NCI-H2029 (cell line): ENCODE results near the gene SF3A1.
A peak's percentile ranks its signal among the peaks of the same experiment; 100 is the strongest.
"Not testable (repeated sequence)": the region's sequence is repeated elsewhere in the genome, so short reads cannot be mapped to it uniquely, and the experiment has no call there.

ENCODE experiments used
- DNase-seq: peaks from one replicate; lab custom pipeline; 2025; lab: John Stamatoyannopoulos, UW

Gene SF3A1, protein sequence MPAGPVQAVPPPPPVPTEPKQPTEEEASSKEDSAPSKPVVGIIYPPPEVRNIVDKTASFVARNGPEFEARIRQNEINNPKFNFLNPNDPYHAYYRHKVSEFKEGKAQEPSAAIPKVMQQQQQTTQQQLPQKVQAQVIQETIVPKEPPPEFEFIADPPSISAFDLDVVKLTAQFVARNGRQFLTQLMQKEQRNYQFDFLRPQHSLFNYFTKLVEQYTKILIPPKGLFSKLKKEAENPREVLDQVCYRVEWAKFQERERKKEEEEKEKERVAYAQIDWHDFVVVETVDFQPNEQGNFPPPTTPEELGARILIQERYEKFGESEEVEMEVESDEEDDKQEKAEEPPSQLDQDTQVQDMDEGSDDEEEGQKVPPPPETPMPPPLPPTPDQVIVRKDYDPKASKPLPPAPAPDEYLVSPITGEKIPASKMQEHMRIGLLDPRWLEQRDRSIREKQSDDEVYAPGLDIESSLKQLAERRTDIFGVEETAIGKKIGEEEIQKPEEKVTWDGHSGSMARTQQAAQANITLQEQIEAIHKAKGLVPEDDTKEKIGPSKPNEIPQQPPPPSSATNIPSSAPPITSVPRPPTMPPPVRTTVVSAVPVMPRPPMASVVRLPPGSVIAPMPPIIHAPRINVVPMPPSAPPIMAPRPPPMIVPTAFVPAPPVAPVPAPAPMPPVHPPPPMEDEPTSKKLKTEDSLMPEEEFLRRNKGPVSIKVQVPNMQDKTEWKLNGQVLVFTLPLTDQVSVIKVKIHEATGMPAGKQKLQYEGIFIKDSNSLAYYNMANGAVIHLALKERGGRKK

DNA sequence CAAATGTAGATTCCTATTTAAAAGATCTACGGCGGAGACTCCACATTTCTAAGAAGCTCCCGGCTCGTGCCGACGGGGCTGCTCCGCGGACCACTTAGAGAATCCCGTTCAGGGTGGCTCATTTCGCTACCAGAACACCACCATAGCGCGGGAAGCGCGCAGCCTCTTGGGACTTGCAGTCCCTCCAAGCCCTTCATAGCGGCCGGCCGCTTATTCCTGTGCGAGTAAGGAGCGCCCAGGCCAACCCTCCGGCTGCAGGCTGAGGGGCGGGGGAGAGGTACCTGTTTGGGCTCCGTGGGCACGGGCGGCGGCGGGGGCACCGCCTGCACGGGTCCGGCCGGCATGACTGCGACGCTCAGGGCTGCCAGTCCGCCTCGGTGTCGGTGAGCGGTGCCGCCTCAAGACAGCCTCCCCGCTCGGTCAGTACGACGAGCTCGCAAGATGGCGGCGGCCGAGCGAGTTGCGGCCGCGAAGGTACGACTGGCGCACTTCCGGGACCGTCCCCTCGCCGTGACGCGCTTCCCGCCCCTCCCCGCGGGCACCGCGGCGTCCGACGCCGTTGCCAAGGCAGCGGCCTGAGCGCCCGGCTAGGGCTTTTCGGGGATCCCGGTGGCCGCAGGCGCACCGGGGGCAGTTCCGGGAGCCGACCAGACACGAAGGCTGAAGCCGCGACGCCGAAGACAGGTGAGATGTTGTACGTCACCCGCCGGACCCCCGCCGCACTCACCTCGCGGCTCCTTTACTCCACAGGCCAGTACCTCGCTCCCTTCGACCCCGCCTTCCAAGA, at the start of gene SF3A1, which contains the start of gene CCDC157:
Gene SF3A1, minus strand, starts transcription at position 446 of the 787 bp plus-strand sequence. Its CDS starts 102 bp downstream, at position 344.
Gene CCDC157, plus strand, starts transcription at position 559 of the 787 bp plus-strand sequence. CDS start 8,994 bp downstream, outside the sequence.
- DNase-seq = peak; percentile 88

DNA sequence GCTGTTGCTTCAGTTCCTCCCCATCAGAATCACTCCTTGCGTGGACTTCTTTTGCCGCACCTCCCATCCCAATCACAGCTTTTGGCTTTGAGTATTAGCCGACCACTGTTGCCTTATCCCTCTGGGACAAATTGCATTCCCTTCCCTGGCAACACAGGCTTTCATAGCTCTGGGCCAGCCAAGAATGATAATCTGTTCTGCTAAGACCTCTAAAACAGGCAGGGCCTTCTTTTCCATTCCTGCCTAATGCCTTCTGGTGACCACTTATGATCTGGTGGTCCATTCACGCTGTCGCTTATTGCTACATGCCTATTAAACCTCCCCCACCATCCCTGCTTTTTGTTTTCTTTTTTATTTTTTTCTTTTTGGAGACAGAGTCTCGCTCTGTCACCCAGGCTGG, 49.7 kb upstream of the SF3A1 start:
- DNase-seq = no peak

DNA sequence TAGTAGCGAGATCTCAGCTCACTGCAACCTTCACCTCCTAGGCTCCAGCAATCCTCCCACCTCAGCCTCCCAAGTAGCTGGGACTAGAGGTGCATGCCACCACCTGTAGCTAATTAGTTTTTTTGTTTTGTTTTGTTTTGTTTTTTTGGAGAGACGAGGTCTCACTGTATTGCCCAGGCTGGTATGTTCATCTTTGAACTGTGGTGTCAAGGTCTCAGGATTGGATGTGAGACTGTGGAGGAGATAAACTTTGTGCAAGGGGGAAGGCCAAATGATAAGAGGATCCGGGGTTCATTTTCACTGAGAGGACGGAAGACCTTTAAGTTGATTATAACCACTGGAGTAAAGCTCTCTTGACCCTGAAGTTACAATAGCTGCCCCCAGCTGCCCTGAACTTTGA, 49.0 kb upstream of the SF3A1 start:
- no peak for DNase-seq

DNA sequence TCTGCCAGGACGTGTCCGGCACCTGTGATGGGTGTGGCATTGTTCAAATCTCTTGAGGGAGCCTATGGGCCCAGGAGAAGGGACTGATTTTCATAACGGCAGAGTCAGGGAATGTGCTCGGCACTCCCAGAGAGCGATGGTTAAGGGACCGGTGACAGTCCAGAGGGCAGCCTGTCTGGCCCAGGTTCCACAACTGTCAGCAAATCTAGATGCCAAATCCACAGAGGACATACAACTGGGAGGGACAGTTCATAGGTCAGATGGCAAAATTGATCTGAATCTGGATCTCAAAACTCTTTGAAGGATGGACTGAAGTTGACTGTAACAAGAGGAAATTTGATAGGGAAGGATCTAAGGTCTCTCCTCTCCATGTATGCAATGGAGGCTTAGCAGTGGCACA, 47.6 kb upstream of the SF3A1 start:
- no peak for DNase-seq

DNA sequence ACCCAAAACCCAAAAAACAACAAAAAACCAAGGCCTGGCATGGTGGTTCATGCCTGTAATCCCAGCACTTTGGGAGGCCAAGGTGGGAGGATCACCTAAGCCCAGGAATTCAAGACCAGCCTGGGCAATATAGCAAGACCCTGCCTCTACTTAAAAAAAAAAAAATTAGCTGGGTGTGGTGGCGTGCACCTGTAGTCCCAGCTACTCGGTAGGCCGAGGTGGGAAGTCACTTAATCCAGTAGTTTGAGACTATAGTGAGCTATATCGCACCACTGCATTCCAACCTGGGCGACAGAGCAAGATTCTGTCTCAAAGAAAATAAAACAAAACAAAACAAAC, 46.0 kb upstream of the SF3A1 start:
- DNase-seq = not testable (repeated sequence)

DNA sequence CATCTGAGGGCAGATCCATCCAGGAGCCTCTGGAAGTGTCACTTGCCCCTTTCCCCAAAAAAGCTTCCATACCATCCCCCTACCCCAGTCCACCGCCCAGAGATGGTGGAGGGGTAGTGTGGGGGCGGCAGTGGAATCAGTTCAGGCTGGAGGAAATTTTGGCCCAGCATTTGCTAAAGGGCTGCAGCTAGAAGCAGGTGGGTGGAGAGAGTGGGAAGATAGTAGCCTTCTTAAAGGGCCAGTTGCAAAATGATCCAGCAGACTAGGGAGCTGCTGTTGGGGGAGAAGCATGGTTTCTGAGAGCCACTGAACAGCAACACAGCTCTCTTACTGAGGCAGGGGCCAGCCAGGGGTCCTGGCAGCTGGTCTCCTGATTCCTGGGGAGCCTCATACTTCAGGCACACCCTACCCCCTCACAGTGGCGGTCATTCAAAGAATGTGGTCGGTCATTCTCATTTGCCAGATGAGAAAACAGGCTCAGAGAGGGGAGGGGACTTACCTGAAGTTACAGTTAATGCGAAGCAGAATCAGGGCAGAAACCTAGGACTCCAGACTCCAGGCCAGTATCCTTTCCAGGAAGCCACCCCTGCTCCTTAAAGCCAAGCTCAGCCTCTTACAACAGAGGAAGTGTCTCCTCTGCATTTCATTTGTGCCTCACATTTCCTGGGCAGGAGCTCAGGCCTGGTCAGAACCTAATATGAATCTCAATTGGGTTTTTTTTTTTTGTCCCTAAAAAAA, 45.5 kb upstream of the SF3A1 start:
- no peak for DNase-seq

DNA sequence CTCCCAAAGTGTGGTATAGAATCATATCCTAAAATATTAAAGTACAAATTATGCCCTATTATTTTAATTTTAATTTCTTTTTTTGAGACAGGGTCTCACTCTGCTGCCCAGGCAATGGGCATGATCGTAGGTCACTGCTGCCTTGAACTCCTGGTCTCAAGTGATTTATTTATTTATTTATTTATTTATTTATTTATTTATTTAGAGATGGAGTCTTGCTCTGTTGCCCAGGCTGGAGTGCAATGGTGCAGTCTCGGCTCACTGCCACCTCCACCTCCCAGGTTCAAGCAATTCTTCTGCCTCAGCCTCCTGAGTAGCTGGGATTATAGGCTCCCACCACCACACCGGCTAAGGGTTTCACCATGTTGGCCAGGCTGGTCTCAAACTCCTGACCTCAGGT, 44.3 kb upstream of the SF3A1 start:
- not testable (repeated sequence) for DNase-seq

DNA sequence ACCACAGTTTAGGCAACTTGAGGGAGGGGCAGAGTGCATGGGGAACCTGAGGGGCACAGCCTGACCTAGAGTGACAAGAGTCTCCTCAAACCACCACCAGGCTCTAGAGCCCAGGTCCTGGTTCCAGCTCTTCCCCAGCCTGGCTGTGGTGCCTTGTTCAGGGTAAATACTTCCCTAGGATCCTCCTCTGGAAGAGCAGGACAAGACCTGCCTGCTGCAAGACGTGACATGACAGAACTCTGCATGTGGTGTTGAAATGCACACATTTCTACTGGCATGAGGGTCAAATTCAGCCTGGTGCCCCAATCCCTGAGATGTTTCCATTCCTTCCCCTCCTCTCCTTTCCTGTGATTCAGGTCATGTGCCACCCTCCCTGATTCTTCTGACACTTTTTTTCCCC, 43.5 kb upstream of the SF3A1 start:
- no peak for DNase-seq

DNA sequence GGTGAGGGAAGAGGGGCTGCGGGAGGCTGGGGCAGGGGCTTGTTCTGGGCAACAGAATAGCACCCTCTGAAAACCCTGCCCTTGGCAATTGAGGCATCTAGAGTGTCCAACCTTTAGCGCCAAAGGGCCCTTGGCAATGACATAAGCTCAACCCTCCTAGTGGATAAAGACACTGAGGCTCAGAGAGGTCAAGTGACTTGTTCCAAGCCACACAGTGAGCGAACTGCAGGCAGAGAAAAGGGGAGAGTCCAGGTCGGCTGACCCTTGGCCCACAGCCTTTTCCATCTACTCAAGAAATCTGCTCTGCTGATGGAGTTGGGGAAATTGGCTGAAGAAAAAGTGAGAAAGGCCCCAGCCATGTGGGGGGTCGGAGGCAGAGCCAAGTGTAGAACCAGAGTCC, 43.0 kb upstream of the SF3A1 start:
- DNase-seq = no peak

DNA sequence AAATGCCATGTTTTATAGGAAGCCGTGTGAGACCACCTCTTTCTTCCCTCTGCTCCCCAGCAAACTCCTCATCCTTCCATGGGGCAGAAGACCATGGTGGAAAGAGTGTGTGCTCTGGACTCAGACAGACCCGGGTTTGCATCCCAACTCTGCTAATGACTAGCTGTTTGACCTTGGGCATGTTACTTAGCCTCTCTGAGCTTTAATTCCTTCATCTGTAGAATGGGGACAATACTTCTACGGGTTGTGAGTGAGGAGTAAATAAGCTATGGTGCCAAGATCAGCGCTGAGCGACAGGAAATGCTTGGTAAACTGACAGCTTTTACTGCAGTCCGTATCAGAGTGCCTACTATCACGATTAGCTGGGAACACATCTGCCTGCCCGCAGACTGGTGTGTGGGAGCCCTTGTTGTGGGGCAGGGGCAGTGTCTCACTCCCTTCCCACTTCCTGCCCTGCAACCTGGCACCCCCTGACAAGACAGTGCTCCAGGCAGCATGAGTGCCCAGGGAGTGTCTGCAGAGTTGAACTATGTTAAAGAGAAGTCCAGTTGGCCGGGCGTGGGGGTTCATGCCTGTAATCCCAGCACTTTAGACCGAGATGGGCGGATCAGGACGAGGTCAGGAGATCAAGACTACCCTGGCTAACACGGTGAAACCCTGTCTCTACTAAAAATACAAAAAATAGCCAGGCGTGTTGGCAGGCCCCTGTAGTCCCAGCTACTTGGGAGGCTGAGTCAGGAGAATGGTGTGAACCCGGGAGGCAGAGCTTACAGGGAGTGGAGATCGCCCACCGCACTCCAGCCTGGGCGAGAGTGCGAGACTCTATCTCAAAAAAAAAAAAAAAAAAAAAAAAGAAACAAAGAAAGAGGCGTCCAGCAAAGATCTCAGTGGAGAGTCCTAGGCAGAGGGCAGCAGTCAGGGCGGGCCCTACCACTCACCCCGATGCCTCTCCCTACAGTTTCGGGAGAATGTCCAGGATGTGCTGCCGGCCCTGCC, 42.3 kb upstream of the SF3A1 start:
- DNase-seq = no peak

DNA sequence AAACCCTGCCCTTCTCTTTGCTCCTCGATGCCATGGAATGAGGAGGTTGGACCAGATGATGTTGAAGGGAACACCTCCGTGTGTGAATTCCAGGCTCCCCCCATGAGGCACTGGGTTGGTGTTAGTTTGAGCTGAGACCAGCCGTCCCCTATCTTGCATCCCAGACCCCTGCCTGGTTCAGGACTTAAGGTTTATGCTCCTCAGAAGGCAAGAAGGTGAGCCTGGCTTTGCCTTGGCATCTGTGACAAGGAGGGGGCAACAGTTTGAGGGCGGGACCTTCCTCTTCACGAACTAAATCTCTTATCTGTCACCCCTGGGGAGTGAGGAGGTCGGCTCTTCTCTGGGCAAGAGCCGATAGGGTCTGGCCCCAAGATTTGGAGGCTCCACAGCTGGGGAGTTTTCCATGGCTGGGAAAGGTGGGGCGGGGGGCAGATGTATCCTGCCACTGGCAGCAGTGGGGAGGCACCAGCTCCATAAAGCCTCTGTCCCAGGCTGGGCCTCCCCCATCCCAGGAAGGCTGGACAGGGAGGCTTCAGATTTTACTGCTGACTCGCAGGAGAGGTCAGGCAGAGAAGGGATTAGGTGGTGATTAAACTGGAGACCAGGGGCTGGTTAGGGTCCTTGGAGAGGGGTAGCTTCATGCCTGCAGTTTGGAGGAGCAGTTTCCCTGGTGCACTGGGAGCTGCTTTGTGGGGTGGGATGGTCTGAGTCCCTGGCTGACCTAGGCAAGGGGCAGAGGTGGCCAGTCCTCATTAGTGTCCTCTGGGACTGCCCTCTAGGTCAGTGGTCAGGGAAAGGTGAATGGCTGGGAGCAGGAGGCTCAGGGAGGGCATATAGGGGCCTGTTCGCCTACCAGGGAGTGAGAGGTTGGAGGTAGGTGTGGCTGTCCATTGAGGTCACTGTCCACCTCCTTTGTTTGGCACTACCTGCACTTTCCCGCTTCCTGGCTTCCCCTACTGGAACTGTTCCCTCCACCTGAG, 41.3 kb upstream of the SF3A1 start:
- no peak for DNase-seq

DNA sequence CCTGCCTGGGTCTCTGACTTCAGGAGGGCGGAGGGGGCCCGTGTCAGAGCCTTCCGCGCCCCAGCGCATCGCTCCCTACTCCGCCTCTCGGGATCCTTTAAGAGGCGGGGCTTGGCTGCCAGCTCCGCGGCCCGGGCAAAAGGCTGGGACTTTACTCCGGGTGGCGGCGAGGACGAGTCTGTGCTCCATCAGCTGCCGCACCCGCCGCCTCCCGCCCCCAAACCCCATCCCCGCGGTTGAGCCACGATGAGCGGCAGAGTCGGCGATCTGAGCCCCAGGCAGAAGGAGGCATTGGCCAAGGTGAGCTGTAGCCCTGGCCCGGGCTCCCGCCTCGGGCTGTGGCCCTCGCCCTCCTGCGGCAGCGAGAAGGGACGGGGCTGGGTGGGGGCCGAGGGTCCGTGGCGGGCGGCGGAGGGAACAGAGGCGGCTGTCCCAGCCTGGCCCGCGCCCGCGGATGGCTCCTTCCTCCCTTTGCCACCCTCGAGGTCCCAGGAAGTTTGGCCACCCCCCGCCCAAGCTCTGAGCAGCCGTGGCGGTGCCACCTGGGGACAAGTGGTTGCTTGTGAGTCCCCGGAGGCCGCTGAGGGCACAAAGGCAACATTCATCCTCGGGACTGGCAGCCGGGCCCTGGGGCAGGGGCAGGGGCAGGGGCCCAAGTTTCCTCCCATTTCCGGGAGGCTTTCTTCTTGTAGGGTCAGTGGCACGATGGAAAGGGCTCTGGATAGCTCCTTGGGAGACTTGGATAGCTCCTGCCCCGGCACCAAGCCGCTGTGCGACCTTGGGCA, 40.4 kb upstream of the SF3A1 start, which contains the start of gene SEC14L2:
Gene SEC14L2, plus strand, starts transcription at position 148 of the 785 bp plus-strand sequence. Its CDS starts 99 bp downstream, at position 247.
- no peak for DNase-seq

DNA sequence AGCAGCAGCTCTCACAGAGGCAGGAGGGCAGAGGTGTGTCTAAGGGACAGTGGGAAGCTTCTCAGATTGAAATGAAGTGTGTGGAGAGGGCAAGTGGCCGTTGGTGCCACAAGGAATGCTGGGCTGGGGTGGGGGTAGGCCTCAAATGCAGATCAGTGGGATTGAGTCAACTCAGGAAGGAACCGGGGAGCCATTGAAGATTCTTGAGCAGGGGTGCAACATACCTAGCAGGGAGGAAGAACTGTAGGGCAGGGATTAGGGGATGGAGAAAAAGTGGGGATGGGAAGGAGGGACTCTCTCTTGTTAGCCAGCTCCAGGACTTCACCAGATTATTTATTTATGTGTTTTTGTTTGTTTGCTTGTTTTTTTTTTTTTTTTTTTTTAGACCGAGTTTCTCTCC, 37.2 kb upstream of the SF3A1 start:
- DNase-seq = no peak

DNA sequence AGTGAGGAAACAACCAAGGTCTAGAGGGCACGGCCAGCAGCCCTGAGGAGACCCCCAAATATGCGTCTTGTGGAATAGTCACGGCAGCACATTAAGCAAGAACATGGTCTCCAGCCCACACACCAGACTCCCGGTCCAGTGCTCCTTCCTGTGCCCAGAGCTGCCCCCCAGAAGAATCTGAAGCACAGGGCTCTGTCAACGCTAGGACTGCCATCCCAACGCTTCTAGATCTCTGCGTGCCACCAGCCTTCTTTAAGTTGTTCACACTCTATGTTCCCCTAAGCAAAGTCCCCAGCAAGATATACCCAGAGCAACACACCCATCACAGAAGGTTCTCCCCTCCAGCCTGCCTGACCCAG, 36.6 kb upstream of the SF3A1 start:
- DNase-seq = no peak

DNA sequence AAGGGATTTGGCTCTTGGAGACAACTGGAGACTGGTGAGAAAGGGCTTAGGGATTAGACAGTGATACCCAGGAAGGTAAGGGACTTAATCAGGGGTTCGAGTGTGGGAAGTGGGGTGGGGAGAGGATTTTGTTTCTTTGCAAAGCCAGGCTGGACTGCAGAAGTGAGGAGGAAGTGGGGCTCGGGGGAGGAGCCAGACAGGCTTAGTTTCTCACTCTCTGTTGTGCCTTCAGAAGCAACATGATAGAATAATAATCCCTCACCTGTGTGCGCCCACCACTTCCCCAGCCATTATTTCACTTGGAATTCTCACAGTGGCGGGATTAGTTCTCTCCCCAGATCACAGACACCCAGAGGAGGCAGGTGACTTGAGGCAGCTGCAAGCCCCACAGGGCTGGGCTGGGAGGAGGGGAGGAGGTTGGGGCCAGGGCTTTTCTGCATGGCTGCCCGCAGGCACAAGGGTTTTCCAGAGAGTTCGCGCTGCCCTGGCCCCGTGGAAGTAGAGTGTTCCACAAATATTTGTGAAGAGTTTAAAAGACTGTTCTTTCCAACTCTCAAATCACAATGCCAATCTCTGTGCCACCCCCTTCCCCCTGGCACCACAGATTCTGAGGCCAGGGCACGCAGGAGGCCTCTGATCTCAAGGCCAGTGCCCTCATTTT, 36.1 kb upstream of the SF3A1 start:
- no peak for DNase-seq

DNA sequence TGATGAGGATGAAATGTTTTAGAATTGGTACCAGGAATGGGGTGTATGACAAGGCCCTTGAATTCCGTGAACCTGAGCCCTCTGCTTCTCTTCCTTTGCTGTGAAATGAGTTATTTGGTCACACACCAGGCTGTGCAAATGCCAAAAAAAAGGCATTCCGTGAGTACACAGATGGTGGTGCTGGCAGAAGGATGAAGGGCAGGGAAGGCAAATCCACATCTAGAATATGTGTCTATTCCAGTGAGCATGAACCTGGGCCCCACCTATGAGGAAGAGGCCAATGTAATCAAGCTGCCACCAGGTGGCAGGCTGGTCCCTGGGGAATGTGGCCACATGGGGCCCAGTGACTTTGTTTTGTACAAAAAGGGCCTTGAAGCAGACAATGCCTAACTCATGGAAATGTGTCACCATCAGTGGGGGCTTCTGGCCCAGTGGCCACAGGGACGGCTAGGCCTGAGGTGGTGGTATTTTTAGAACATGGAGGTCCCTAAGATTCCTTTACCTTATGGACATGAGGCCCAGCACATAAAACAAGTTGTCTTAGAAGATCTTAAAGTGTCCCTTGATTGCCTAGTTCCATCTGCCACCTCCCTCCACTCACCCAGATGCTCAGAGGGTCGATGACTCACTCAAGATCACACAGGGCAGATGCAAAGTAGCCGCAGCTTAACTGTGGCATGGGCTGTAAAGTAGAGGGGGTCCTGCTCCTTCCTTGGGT, 34.4 kb upstream of the SF3A1 start:
- peak; percentile 22 for DNase-seq
